RWPE2 (cell line): ENCODE measurements around the gene COL16A1.

Source experiments
- ATAC-seq: fragments of 200-7000 bp; cut with Tn5 transposase; 3 replicates; pipeline ENCODE4 v1.9.1; 2021; ENCODE audit warnings: low read depth
- DNase-seq: peaks from one replicate; pipeline ENCODE4 v3.0.0-alpha.2; 2020; ENCODE audit warnings: low spot score
- H3K27ac ChIP-seq: fragments of 450-650 bp; 2 replicates; pipeline ENCODE4 v1.5.1; 2017; ENCODE audit warnings: mild to moderate bottlenecking; ENCODE audit not compliant: poor library complexity, severe bottlenecking
- H3K27me3 ChIP-seq: fragments of 250-450 bp; sonication (Bioruptor Pico); 2 replicates; pipeline ENCODE4 v1.5.1; 2021; ENCODE audit warnings: mild to moderate bottlenecking, moderate library complexity; ENCODE audit not compliant: insufficient read depth, poor library complexity, severe bottlenecking
- H3K36me3 ChIP-seq: fragments of 250-450 bp; sonication (Bioruptor Pico); 2 replicates; pipeline ENCODE4 v1.5.1; 2020; ENCODE audit warnings: low read depth, mild to moderate bottlenecking, moderate library complexity
- H3K4me1 ChIP-seq: fragments of 250-450 bp; sonication (Bioruptor Pico); 2 replicates; pipeline ENCODE4 v1.5.1; 2021; ENCODE audit warnings: mild to moderate bottlenecking, moderate library complexity; ENCODE audit not compliant: insufficient read depth, poor library complexity, severe bottlenecking
- H3K4me3 ChIP-seq: fragments of 250-450 bp; sonication (Bioruptor Pico); 2 replicates; pipeline ENCODE4 v1.5.1; 2021; ENCODE audit warnings: mild to moderate bottlenecking, moderate library complexity; ENCODE audit not compliant: severe bottlenecking
- H3K9me3 ChIP-seq: fragments of 250-450 bp; sonication (Bioruptor Pico); 2 replicates; pipeline ENCODE4 v1.5.1; 2021; ENCODE audit warnings: mild to moderate bottlenecking, moderate library complexity; ENCODE audit not compliant: severe bottlenecking
- TF ChIP-seq, protein P1 (sequence below): fragments of 450-650 bp; IDR thresholded peaks from one replicate; pipeline ENCODE4 v1.5.1; 2017; ENCODE audit warnings: mild to moderate bottlenecking, moderate library complexity; ENCODE audit not compliant: poor library complexity, severe bottlenecking

The COL16A1 gene

DNA sequence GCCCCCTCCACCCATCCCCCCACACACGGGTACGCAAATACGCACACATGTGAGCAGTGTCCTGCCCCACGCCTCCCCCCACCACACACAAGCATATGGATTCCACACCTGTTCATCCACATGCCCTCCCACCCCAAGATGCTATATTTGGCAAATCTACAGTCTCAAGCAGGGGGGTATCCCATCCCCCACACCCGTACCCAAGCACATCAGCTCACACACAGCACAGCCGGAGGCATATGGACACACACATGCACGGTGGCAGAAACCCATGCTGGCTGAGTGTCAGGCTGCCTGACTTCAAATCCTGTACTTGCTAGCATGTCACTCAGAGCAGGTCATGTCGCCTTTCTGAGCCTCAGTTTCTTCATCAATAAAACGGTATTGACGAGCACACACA, 10.6 kb downstream of the COL16A1 start:
- H3K4me3 ChIP-seq: no peak overlapping the region
- H3K27me3 ChIP-seq: no peaks in the 10 kb centered on the region
- TF ChIP-seq, protein P1, sequence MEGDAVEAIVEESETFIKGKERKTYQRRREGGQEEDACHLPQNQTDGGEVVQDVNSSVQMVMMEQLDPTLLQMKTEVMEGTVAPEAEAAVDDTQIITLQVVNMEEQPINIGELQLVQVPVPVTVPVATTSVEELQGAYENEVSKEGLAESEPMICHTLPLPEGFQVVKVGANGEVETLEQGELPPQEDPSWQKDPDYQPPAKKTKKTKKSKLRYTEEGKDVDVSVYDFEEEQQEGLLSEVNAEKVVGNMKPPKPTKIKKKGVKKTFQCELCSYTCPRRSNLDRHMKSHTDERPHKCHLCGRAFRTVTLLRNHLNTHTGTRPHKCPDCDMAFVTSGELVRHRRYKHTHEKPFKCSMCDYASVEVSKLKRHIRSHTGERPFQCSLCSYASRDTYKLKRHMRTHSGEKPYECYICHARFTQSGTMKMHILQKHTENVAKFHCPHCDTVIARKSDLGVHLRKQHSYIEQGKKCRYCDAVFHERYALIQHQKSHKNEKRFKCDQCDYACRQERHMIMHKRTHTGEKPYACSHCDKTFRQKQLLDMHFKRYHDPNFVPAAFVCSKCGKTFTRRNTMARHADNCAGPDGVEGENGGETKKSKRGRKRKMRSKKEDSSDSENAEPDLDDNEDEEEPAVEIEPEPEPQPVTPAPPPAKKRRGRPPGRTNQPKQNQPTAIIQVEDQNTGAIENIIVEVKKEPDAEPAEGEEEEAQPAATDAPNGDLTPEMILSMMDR: no peak
- H3K36me3 ChIP-seq: peaks cover 83% of the 10 kb centered on the region
- peaks cover 23% of the 10 kb centered on the region for H3K4me1 ChIP-seq
- H3K9me3 ChIP-seq: no peaks in the 10 kb centered on the region
- ATAC-seq (no peak), DNase-seq (no peak)
- no peak overlapping the region for H3K27ac ChIP-seq

DNA sequence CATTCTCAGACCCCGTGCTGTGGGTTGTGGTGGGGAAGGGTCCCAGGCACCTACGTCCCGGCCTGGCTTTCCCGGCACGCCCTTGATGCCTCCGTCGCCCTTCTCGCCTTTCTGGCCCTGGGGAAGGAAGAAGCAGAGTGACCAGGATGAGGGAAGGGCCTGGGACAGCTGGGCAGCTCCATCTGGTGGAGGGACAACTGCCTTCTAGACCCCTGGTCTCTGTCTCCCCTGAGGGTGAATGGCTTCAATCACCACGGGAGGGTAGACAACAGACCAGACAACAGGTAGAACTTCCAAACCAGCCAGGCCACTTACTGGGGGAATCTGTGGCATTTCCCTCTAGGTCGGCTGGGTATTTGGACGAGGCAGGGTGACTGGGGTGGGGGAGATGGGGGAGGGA, 11.9 kb downstream of the COL16A1 start:
- H3K36me3 ChIP-seq: peaks cover 82% of the 10 kb centered on the region
- H3K4me1 ChIP-seq: peaks cover 23% of the 10 kb centered on the region
- no peak for DNase-seq
- ATAC-seq: no peak
- no peak overlapping the region for H3K27ac ChIP-seq
- no peaks in the 10 kb centered on the region for H3K27me3 ChIP-seq
- H3K4me3 ChIP-seq: no peak overlapping the region
- TF ChIP-seq, protein P1: no peak
- H3K9me3 ChIP-seq: no peaks in the 10 kb centered on the region

DNA sequence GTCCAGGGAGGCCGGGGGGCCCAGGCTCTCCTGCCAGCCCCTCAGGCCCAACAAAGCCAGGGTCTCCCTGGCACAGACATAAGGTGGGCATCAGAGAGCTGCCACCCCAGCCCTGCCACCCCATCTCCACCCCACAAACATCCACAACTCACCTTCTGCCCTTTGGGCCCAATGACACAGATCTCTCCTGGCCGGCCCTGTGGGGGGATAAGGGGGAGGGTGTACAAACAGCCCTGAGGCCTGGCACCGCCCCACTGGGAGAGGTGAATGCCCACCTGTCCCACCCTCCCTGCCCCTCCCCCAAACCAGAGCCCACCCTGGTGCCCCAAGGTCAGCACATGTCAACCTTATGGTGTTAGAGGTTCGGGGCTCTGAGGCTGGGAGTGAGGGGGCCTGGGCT, 12.4 kb downstream of the COL16A1 start:
- TF ChIP-seq, protein P1: no peak
- Histone ChIP-seq H3K36me3 (peaks cover 82% of the 10 kb centered on the region), H3K4me3 (no peak overlapping the region), H3K27me3 (no peaks in the 10 kb centered on the region), H3K9me3 (no peaks in the 10 kb centered on the region), H3K4me1 (peaks cover 19% of the 10 kb centered on the region), H3K27ac (peak overlapping the region; percentile 84)
- DNase-seq (no peak), ATAC-seq (no peak)

DNA sequence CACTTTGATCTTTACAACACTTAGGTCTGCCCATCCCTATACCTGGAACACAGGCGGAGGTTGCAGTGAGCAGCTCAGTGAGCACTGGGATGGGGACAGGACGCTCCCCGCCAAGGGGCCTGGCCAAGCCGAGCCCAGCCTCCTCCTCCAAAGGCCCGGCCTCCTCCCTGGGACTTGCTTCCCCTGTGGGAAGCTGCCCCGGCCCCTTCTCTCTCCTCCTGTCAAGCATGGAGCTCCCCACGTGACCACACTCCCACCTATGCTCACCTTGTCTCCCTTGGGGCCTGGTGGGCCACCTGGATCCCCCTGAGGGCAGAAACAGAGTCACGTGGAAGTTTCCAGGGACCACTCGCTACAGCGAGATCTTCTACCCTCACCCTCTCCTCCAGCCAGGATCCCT, 12.9 kb downstream of the COL16A1 start:
- H3K4me1 ChIP-seq: peaks cover 17% of the 10 kb centered on the region
- peak overlapping the region; percentile 84 for H3K27ac ChIP-seq
- H3K27me3 ChIP-seq: no peaks in the 10 kb centered on the region
- TF ChIP-seq, protein P1: no peak
- H3K36me3 ChIP-seq: peaks cover 86% of the 10 kb centered on the region
- DNase-seq (no peak), ATAC-seq (no peak)
- no peak overlapping the region for H3K4me3 ChIP-seq
- H3K9me3 ChIP-seq: no peaks in the 10 kb centered on the region

DNA sequence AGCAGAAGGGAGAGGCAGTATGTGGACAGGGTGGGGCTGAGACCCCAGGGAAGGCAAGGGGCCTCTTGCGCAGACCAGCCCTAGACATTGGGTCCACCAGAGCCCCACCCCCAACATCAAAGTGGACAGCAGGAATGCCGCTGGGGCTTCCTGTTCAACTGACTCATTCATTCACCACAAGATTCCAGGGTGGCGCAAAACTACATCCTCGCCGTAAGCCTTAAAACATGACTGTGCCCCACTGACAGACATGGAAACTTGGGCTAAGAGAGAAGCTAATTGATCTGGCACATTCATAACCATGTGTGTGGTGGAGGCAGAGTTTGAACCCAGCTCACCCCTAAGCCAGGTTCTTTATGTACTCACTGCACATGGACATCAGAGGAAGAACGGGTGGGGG, 14.0 kb downstream of the COL16A1 start:
- H3K4me1 ChIP-seq: peaks cover 17% of the 10 kb centered on the region
- peak; percentile 91 for ATAC-seq
- H3K9me3 ChIP-seq: no peaks in the 10 kb centered on the region
- peak overlapping the region; percentile 84 for H3K27ac ChIP-seq
- TF ChIP-seq, protein P1: no peak
- no peak overlapping the region for H3K4me3 ChIP-seq
- peaks cover 89% of the 10 kb centered on the region for H3K36me3 ChIP-seq
- no peaks in the 10 kb centered on the region for H3K27me3 ChIP-seq
- peak; percentile 90 for DNase-seq
